Measurements from ENCODE around the gene NCBP3. TPM values are rescaled to one million over a fixed set of nuclear protein-coding genes. Genes with fewer than 3 reads are reported as not detected.

Gene NCBP3
- total and polyA plus RNA-seq, 8 donors = 13.7 to 34.2 (median 15.4) TPM

GRCh38 chr17:3835410-3836229 is 10.4 kb downstream of the NCBP3 start:
- TF ChIP-seq CTCF (IDR thresholded peaks at IDR 0.05) = no peak
- intact Hi-C loops (cut with DNase I) = no loop called here
- no peak overlapping the region for H3K27ac ChIP-seq
- 80 to 84% methylated on average over 14 of the region's 14 CpGs for WGBS, 2 donors
- peaks cover 0 to 15% (median 4%) of the 10 kb centered on the region in 3 donors for H3K36me3 ChIP-seq
- H3K4me1 ChIP-seq = peaks cover 0 to 8% (median 8%) of the 10 kb centered on the region in 3 donors
- no peak overlapping the region for H3K4me3 ChIP-seq
- no peak for FAIRE-seq
- no peaks in the 10 kb centered on the region for H3K27me3 ChIP-seq
- DNase-seq = no peak
- no peaks in the 10 kb centered on the region for H3K9me3 ChIP-seq
- ATAC-seq = no peak

GRCh38 chr17:3834811-3835210 is 11.2 kb downstream of the NCBP3 start:
- H3K36me3 ChIP-seq = peaks cover 0 to 10% (median 3%) of the 10 kb centered on the region in 3 donors

GRCh38 chr17:3828852-3829232 is 17.2 kb downstream of the NCBP3 start:
- WGBS, 2 donors = 88 to 90% methylated on average over 7 of the region's 7 CpGs
- intact Hi-C loops (cut with DNase I) = loop anchor here in 2 of 3 donors (10.0 kb wide), 1 partner anchor 94 kb away; no protein-coding TSS in a partner anchor
- Histone ChIP-seq H3K9me3 (no peaks in the 10 kb centered on the region), H3K4me3 (no peak overlapping the region), H3K27ac (no peak overlapping the region), H3K36me3 (peaks cover 0 to 39% (median 5%) of the 10 kb centered on the region in 3 donors), H3K27me3 (no peaks in the 10 kb centered on the region), H3K4me1 (no peaks in the 10 kb centered on the region)
- TF ChIP-seq CTCF (IDR thresholded peaks at IDR 0.05) = no peak
- ATAC-seq (no peak), DNase-seq (no peak), FAIRE-seq (no peak)

More at GRCh38 chr17:3834811-3835210, 11.2 kb downstream of the NCBP3 start:
- intact Hi-C loops (cut with DNase I) = no loop called here
- no peak overlapping the region for H3K4me3 ChIP-seq
- peaks cover 0 to 8% (median 8%) of the 10 kb centered on the region in 3 donors for H3K4me1 ChIP-seq
- FAIRE-seq = no peak
- H3K27me3 ChIP-seq = no peaks in the 10 kb centered on the region
- no peaks in the 10 kb centered on the region for H3K9me3 ChIP-seq
- ATAC-seq = no peak
- DNase-seq = no peak
- WGBS, 2 donors = 89 to 91% methylated on average over 4 of the region's 4 CpGs
- H3K27ac ChIP-seq = no peak overlapping the region
- TF ChIP-seq CTCF (IDR thresholded peaks at IDR 0.05) = no peak

- Histone ChIP-seq H3K27ac (no peak overlapping the region), H3K4me3 (no peak overlapping the region), H3K4me1 (no peaks in the 10 kb centered on the region), H3K36me3 (peaks cover 0 to 39% (median 5%) of the 10 kb centered on the region in 3 donors), H3K27me3 (no peaks in the 10 kb centered on the region), H3K9me3 (no peaks in the 10 kb centered on the region)
- 66% methylated on average over 7 of the region's 7 CpGs for WGBS, 2 donors
- no peak for FAIRE-seq
- intact Hi-C loops (cut with DNase I) = loop anchor here in 2 of 3 donors (10.0 kb wide), 1 partner anchor 94 kb away; no protein-coding TSS in a partner anchor
- DNase-seq = no peak
- ATAC-seq = no peak
- no peak for TF ChIP-seq CTCF (IDR thresholded peaks at IDR 0.05)
Observed at GRCh38 chr17:3828151-3828851, 17.7 kb downstream of the NCBP3 start.
